Endothelial cell of umbilical vein (primary cell): ENCODE measurements around the gene HTT. TPM values are rescaled to one million over a fixed set of nuclear protein-coding genes. Genes with fewer than 3 reads are reported as not detected.

Source experiments
- BruUV-seq: library from RNA; stranded (reverse); fragments of 400-500 nt; replicated peaks from 2 replicates; lab custom pipeline; 2021; lab: Mats Ljungman, UMichigan
- CTCF ChIA-PET: fragments of 300-600, 350-600 bp; sonication (Branson Sonifier 250); formaldehyde crosslinking; loops from one replicate; lab custom pipeline; 2021; ENCODE audit warnings: antibody characterized with exemption, inconsistent platforms; lab: Charles Lee
- POLR2A ChIA-PET: fragments of 300-600, 350-600 bp; sonication (Branson Sonifier 250); formaldehyde crosslinking; loops from one replicate; lab custom pipeline; 2021; ENCODE audit warnings: antibody characterized with exemption, inconsistent platforms; lab: Charles Lee
- DNase-seq: peaks from one replicate; pipeline ENCODE4 v3.0.0-alpha.2; 2011; ENCODE audit warnings: low read depth, low spot score
- FAIRE-seq: peaks from 2 replicates; lab custom pipeline; 2011; peaks lifted over from hg19 to GRCh38; lab: Jason Lieb, UNC
- H2AFZ ChIP-seq: 2 replicates; pipeline ENCODE4 v1.6.0; 2012; ENCODE audit warnings: low read depth, low read length, control low read depth, inconsistent platforms
- H3K27ac ChIP-seq: 2 replicates; pipeline ENCODE4 v1.5.1; 2011; ENCODE audit warnings: low read depth, mild to moderate bottlenecking, control low read depth, low read length, moderate library complexity; ENCODE audit not compliant: insufficient read depth
- H3K27me3 ChIP-seq, 2 experiments: 2 replicates each; pipeline versions ENCODE4 v1.6.0 to v1.6.1; 2011; ENCODE audit warnings: low read length in 2 of 2, mixed read lengths in 1 of 2; ENCODE audit not compliant: control insufficient read depth in 2 of 2, insufficient read depth in 2 of 2
- H3K36me3 ChIP-seq, 2 experiments: 2 replicates in 1 of 2; 3 replicates in 1 of 2; pipeline ENCODE4 v1.5.1; 2011; ENCODE audit warnings: low read length in 2 of 2, mild to moderate bottlenecking in 1 of 2, moderate library complexity in 1 of 2; ENCODE audit not compliant: control insufficient read depth in 2 of 2, insufficient read depth in 2 of 2; ENCODE audit errors: extremely low read depth in 1 of 2
- H3K4me1 ChIP-seq: 3 replicates; pipeline ENCODE4 v1.5.1; 2011; ENCODE audit warnings: mild to moderate bottlenecking, low read length; ENCODE audit not compliant: control insufficient read depth, insufficient read depth; ENCODE audit errors: extremely low read depth
- H3K4me2 ChIP-seq: 2 replicates; pipeline ENCODE4 v1.6.1; 2011; ENCODE audit warnings: low read length, control low read depth, mixed read lengths; ENCODE audit not compliant: insufficient read depth
- H3K4me3 ChIP-seq, 3 experiments: fragments of 200-600 bp in 1 of 3; sonication (generic), shearing (Covaris generic) in 1 of 3; replicated peaks in 1 of 3; 2 replicates each; pipeline ENCODE4 v1.5.1; 2011 to 2016; ENCODE audit warnings: control low read depth in 3 of 3, low read length in 3 of 3, mild to moderate bottlenecking in 2 of 3, inconsistent platforms in 1 of 3, low read depth in 1 of 3, moderate library complexity in 1 of 3; ENCODE audit not compliant: insufficient read depth in 1 of 3
- H3K79me2 ChIP-seq: 2 replicates; pipeline ENCODE4 v1.6.0; 2012; ENCODE audit warnings: low read length, inconsistent platforms; ENCODE audit not compliant: control insufficient read depth, insufficient read depth
- H3K9ac ChIP-seq: replicated peaks from 2 replicates; pipeline ENCODE3; 2011; ENCODE audit warnings: low read length, control low read depth; ENCODE audit not compliant: insufficient read depth; ENCODE audit errors: extremely low read depth
- H3K9me1 ChIP-seq: replicated peaks from 3 replicates; pipeline ENCODE4 v1.6.0; 2011; ENCODE audit warnings: mild to moderate bottlenecking, low read length; ENCODE audit not compliant: control insufficient read depth, insufficient read depth; ENCODE audit errors: extremely low read depth
- H3K9me3 ChIP-seq: replicated peaks from 2 replicates; pipeline ENCODE4 v1.5.1; 2012; ENCODE audit warnings: low read length, inconsistent platforms; ENCODE audit not compliant: control insufficient read depth, insufficient read depth
- H4K20me1 ChIP-seq: replicated peaks from 2 replicates; pipeline ENCODE3; 2011; ENCODE audit warnings: mild to moderate bottlenecking, low read length; ENCODE audit not compliant: control insufficient read depth, insufficient read depth; ENCODE audit errors: extremely low read depth
- FOS ChIP-seq: IDR thresholded peaks from 2 replicates; pipeline ENCODE4 v1.6.1; 2011; ENCODE audit warnings: mild to moderate bottlenecking, low read length, moderate library complexity, borderline replicate concordance; ENCODE audit not compliant: insufficient read depth
- GATA2 ChIP-seq: IDR thresholded peaks from 2 replicates; pipeline ENCODE4 v1.7.0; 2011; ENCODE audit warnings: low read depth, mild to moderate bottlenecking, moderate library complexity, mixed read lengths, low read length; ENCODE audit not compliant: insufficient read length, insufficient read depth
- JUN ChIP-seq: IDR thresholded peaks from 2 replicates; pipeline ENCODE4 v1.6.1; 2011; ENCODE audit warnings: borderline replicate concordance, low read depth; ENCODE audit not compliant: insufficient read length, insufficient read depth
- MAX ChIP-seq: IDR thresholded peaks from 2 replicates; pipeline ENCODE4 v1.6.1; 2011; ENCODE audit not compliant: insufficient read depth, insufficient read length
- MYC ChIP-seq: IDR thresholded peaks from one replicate; pipeline ENCODE4 v1.6.1; 2011; ENCODE audit warnings: mild to moderate bottlenecking, low read depth, low read length
- POLR2A ChIP-seq: IDR thresholded peaks from 2 replicates; pipeline ENCODE4 v1.6.1; 2012; ENCODE audit warnings: low read depth, mild to moderate bottlenecking, control low read depth, low read length
- POLR2AphosphoS5 ChIP-seq: IDR thresholded peaks from 2 replicates; pipeline ENCODE4 v1.6.1; 2012; ENCODE audit warnings: low read depth, mild to moderate bottlenecking, control low read depth, low read length, moderate library complexity; ENCODE audit not compliant: insufficient read depth
- dilution Hi-C: fragments of 300-500 bp; cut with MboI; formaldehyde crosslinking; loops from one replicate; pipeline ENCODE4 v1.15.0; 2019; ENCODE audit warnings: low sequenced_read_pairs; ENCODE audit not compliant: extremely low pct_ligation_motif_present
- intact Hi-C: fragments of 100-400 bp; cut with micrococcal nuclease; formaldehyde crosslinking; loops from one replicate; pipeline ENCODE4 v1.10.0; 2022
- polyA plus RNA-seq, 4 experiments: library from polyadenylated mRNA; depleted of rRNA in 3 of 4; stranded (reverse) in 3 of 4; unstranded in 1 of 4; fragments of >200 nt; gene quantifications; 2 replicates each; pipeline versions ENCODE4 v1.2.1 to v1.2.3, GENCODE V29; 2011 to 2012; ENCODE audit warnings: missing spikeins in 1 of 4
- total RNA-seq: library from RNA; stranded (reverse); gene quantifications from 2 replicates; pipeline ENCODE4 v1.2.3, GENCODE V29; 2021

The HTT gene
- total and polyA plus RNA-seq, 2 donors (not counting 3 experiments of a cell fraction or from before 2014, with no cell fraction given) = 15.7 to 61.2 TPM

- ChIA-PET CTCF (interaction anchor here (1.2 to 6.3 kb wide), 7 partner anchors 9 to 347 kb away, joined by 3 to 264 read pairs (median 4); no protein-coding TSS in a partner anchor), POLR2A (interaction anchor here (1.2 kb wide), 1 partner anchor 23 kb away, joined by 3 read pairs; no protein-coding TSS in a partner anchor)
- dilution Hi-C loops (no loop called here), intact Hi-C loops (no loop called here)
- Histone ChIP-seq H3K9ac (no peak overlapping the region), H3K9me3 (no peaks in the 10 kb centered on the region), H4K20me1 (no peaks in the 10 kb centered on the region), H3K9me1 (no peaks in the 10 kb centered on the region), H3K4me3 (no peak overlapping the region), H2AFZ (no peak overlapping the region), H3K27ac (no peak overlapping the region), H3K36me3 (peaks cover 16 to 19% of the 10 kb centered on the region in 2 experiments), H3K4me1 (no peaks in the 10 kb centered on the region), H3K27me3 (no peaks in the 10 kb centered on the region), H3K4me2 (no peak overlapping the region), H3K79me2 (no peaks in the 10 kb centered on the region)
- TF ChIP-seq POLR2AphosphoS5 = no peak
- TF ChIP-seq FOS = no peak
- no peak for TF ChIP-seq JUN
- no peak for TF ChIP-seq MYC
- TF ChIP-seq MAX = no peak
- TF ChIP-seq POLR2A = no peak
- no peak for TF ChIP-seq GATA2
- FAIRE-seq = no peak
- no TSS peak for BruUV-seq
- no peak for DNase-seq
Measured at GRCh38 chr4:3134201-3134600, 59.7 kb downstream of the HTT start.
